CD4-positive, alpha-beta T cell treated with Interleukin-4 for 4 hours (primary cell): ENCODE measurements around the gene RANBP9.

Experiments
- DNase-seq: peaks from one replicate; pipeline ENCODE4 v3.0.0-alpha.2; 2020

RANBP9 gene

GRCh38 chr6:13710552-13711323, 897 bp downstream of the RANBP9 start:
- DNase-seq: no peak

GRCh38 chr6:13709689-13710551, 1.7 kb downstream of the RANBP9 start:
- DNase-seq: peak; percentile 61

- DNase-seq: peak; percentile 34
Measured at GRCh38 chr6:13708736-13709135, 2.9 kb downstream of the RANBP9 start.

- no peak for DNase-seq
Measured at GRCh38 chr6:13703496-13703895, 8.1 kb downstream of the RANBP9 start.

- DNase-seq: no peak
Measured at GRCh38 chr6:13702809-13703302, 8.8 kb downstream of the RANBP9 start.

- DNase-seq: no peak
Measured at GRCh38 chr6:13700232-13700631, 11.4 kb downstream of the RANBP9 start.

- DNase-seq: no peak
Measured at GRCh38 chr6:13698715-13699114, 12.9 kb downstream of the RANBP9 start.

GRCh38 chr6:13697857-13698256, 13.8 kb downstream of the RANBP9 start:
- no peak for DNase-seq

- DNase-seq: no peak
Measured at GRCh38 chr6:13696226-13696625, 15.4 kb downstream of the RANBP9 start.

- DNase-seq: no peak
Measured at GRCh38 chr6:13695252-13695651, 16.4 kb downstream of the RANBP9 start.

- DNase-seq: no peak
Measured at GRCh38 chr6:13694562-13694961, 17.1 kb downstream of the RANBP9 start.

- no peak for DNase-seq
Measured at GRCh38 chr6:13689511-13690256, 22.0 kb downstream of the RANBP9 start.

GRCh38 chr6:13688692-13689196, 22.9 kb downstream of the RANBP9 start:
- no peak for DNase-seq

- peak; percentile 59 for DNase-seq
Measured at GRCh38 chr6:13687917-13688351, 23.7 kb downstream of the RANBP9 start.

GRCh38 chr6:13684855-13685254, 26.8 kb downstream of the RANBP9 start:
- DNase-seq: no peak

GRCh38 chr6:13683038-13683437, 28.6 kb downstream of the RANBP9 start:
- no peak for DNase-seq

- no peak for DNase-seq
Measured at GRCh38 chr6:13682346-13682745, 29.3 kb downstream of the RANBP9 start.

GRCh38 chr6:13681305-13682061, 30.2 kb downstream of the RANBP9 start:
- peak; percentile 62 for DNase-seq

GRCh38 chr6:13680448-13680968, 31.1 kb downstream of the RANBP9 start:
- DNase-seq: no peak

GRCh38 chr6:13679996-13680395, 31.6 kb downstream of the RANBP9 start:
- DNase-seq: no peak

- DNase-seq: no peak
Measured at GRCh38 chr6:13678255-13678983, 33.2 kb downstream of the RANBP9 start.
